Measurements from ENCODE around the gene UNC50. TPM values are rescaled to one million over a fixed set of nuclear protein-coding genes. Genes with fewer than 3 reads are reported as not detected.
"Not testable (repeated sequence)": the region's sequence is repeated elsewhere in the genome, so short reads cannot be mapped to it uniquely, and the experiment has no call there.

Gene UNC50
- total and polyA plus RNA-seq, 4 donors, result 22.2 to 37.9 (median 29.8) TPM

DNA sequence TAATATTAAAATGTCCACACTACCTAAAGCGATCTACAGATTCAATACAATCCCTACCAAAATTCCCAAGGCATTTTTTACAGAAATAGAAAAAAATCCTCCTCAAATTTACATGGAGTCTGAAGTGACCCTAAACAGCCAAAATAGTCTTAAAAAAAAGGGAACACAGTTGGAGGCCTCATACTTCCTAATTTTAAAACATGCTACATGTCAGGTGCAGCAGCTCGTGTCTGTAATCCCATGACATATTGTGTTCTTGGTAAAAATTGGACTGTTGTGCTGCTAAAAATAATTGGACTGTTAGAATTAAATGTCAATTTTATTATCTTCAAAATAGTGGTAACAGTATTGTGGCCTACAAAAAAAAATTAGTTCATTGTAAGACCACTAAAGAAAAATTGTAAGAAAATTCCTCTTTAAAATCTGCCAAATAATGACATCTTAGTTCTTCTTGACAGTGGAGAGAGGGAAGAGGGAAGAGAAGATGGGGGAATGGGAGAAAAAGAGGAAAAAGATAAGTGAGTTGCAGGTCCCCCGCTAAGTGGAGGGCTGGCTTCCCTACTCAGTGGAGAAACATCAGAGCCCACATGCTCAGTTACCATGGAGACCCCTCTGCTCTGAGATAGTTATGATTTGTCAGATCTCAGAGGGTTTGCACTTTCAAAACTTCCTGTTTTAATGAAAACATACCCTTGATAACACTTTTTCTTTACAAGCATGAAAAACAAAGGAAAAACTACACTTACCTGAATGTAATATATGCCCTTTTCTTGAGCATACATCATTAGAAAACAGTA is 46.5 kb downstream of the UNC50 start:
- Histone ChIP-seq H3K4me3 (ENCODE audit: low read depth in 1 of 3, low read length in 3 of 3) (no peak overlapping the region), H3K9ac (ENCODE audit: low read depth in 1 of 2, low read length in 2 of 2) (no peak overlapping the region), H3K27ac (ENCODE audit: low read depth in 1 of 2, low read length in 2 of 2) (no peak overlapping the region), H3K9me3 (ENCODE audit: control insufficient read depth in 4 of 4, low read length in 3 of 4) (no peaks in the 10 kb centered on the region), H3K4me1 (ENCODE audit: control insufficient read depth in 4 of 4, insufficient read depth in 4 of 4, low read length in 3 of 4) (no peaks in the 10 kb centered on the region), H3K36me3 (ENCODE audit: control insufficient read depth in 4 of 4, insufficient read depth in 3 of 4, low read depth in 1 of 4, low read length in 3 of 4) (peaks cover 0 to 2% (median 0%) of the 10 kb centered on the region in 4 donors), H3K27me3 (ENCODE audit: control insufficient read depth in 4 of 4, insufficient read depth in 4 of 4, low read length in 3 of 4) (no peaks in the 10 kb centered on the region)
- WGBS, result 91% methylated on average over 3 of the region's 3 CpGs
- TF ChIP-seq, protein P1, sequence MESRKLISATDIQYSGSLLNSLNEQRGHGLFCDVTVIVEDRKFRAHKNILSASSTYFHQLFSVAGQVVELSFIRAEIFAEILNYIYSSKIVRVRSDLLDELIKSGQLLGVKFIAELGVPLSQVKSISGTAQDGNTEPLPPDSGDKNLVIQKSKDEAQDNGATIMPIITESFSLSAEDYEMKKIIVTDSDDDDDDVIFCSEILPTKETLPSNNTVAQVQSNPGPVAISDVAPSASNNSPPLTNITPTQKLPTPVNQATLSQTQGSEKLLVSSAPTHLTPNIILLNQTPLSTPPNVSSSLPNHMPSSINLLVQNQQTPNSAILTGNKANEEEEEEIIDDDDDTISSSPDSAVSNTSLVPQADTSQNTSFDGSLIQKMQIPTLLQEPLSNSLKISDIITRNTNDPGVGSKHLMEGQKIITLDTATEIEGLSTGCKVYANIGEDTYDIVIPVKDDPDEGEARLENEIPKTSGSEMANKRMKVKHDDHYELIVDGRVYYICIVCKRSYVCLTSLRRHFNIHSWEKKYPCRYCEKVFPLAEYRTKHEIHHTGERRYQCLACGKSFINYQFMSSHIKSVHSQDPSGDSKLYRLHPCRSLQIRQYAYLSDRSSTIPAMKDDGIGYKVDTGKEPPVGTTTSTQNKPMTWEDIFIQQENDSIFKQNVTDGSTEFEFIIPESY (IDR thresholded peaks at IDR 0.05), result no peak
- TF ChIP-seq HNF4G (IDR thresholded peaks at IDR 0.05) (no peak), SP1 (IDR thresholded peaks at IDR 0.05) (no peak)
- DNase-seq (ENCODE audit: low spot score), result no peak

GRCh38 chr2:98656800-98657199 is 48.4 kb downstream of the UNC50 start:
- TF ChIP-seq HNF4G (IDR thresholded peaks at IDR 0.05) (no peak), MAX (IDR thresholded peaks at IDR 0.05) (no peak), HNF4A (conservative IDR thresholded peaks at IDR 0.05) (no peak), FOXA1 (IDR thresholded peaks at IDR 0.05) (no peak)
- TF ChIP-seq, protein P2, sequence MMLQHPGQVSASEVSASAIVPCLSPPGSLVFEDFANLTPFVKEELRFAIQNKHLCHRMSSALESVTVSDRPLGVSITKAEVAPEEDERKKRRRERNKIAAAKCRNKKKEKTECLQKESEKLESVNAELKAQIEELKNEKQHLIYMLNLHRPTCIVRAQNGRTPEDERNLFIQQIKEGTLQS (IDR thresholded peaks at IDR 0.05), result no peak
- H3K4me3 ChIP-seq (ENCODE audit: low read depth in 1 of 3, low read length in 3 of 3), result no peak overlapping the region
- H3K4me1 ChIP-seq (ENCODE audit: control insufficient read depth in 4 of 4, insufficient read depth in 4 of 4, low read length in 3 of 4), result no peaks in the 10 kb centered on the region
- no peaks in the 10 kb centered on the region for H3K27me3 ChIP-seq (ENCODE audit: control insufficient read depth in 4 of 4, insufficient read depth in 4 of 4, low read length in 3 of 4)
- peaks cover 0 to 2% (median 0%) of the 10 kb centered on the region in 4 donors for H3K36me3 ChIP-seq (ENCODE audit: control insufficient read depth in 4 of 4, insufficient read depth in 3 of 4, low read depth in 1 of 4, low read length in 3 of 4)
- no peak for DNase-seq (ENCODE audit: low spot score)
- no peak overlapping the region for H3K27ac ChIP-seq (ENCODE audit: low read depth in 1 of 2, low read length in 2 of 2)
- H3K9me3 ChIP-seq (ENCODE audit: control insufficient read depth in 4 of 4, low read length in 3 of 4), result no peaks in the 10 kb centered on the region
- H3K9ac ChIP-seq (ENCODE audit: low read depth in 1 of 2, low read length in 2 of 2), result no peak overlapping the region
- WGBS, result 86% methylated on average over 4 of the region's 4 CpGs

GRCh38 chr2:98658816-98659490 is 50.6 kb downstream of the UNC50 start:
- H3K36me3 ChIP-seq (ENCODE audit: control insufficient read depth in 4 of 4, insufficient read depth in 3 of 4, low read depth in 1 of 4, low read length in 3 of 4), result peaks cover 0 to 2% (median 0%) of the 10 kb centered on the region in 4 donors
- H3K9me3 ChIP-seq (ENCODE audit: control insufficient read depth in 4 of 4, low read length in 3 of 4), result no peaks in the 10 kb centered on the region
- 90% methylated on average over 4 of the region's 4 CpGs for WGBS
- no peak for TF ChIP-seq TAF1 (conservative IDR thresholded peaks at IDR 0.05)
- no peak for TF ChIP-seq FOXA1 (IDR thresholded peaks at IDR 0.05)
- TF ChIP-seq YY1 (IDR thresholded peaks at IDR 0.05), result no peak
- TF ChIP-seq CTCF (IDR thresholded peaks at IDR 0.05; ENCODE audit: low read depth, low read length, missing input control), result no peak
- no peak for TF ChIP-seq SP1 (IDR thresholded peaks at IDR 0.05)
- no peak for TF ChIP-seq GABPA (IDR thresholded peaks at IDR 0.05 in 1 of 2, conservative IDR thresholded peaks at IDR 0.05 in 1 of 2)
- no peak for TF ChIP-seq MAX (IDR thresholded peaks at IDR 0.05)
- H3K27ac ChIP-seq (ENCODE audit: low read depth in 1 of 2, low read length in 2 of 2), result no peak overlapping the region
- no peak for DNase-seq (ENCODE audit: low spot score)
- no peaks in the 10 kb centered on the region for H3K4me1 ChIP-seq (ENCODE audit: control insufficient read depth in 4 of 4, insufficient read depth in 4 of 4, low read length in 3 of 4)
- H3K4me3 ChIP-seq (ENCODE audit: low read depth in 1 of 3, low read length in 3 of 3), result no peak overlapping the region
- H3K27me3 ChIP-seq (ENCODE audit: control insufficient read depth in 4 of 4, insufficient read depth in 4 of 4, low read length in 3 of 4), result no peaks in the 10 kb centered on the region
- no peak overlapping the region for H3K9ac ChIP-seq (ENCODE audit: low read depth in 1 of 2, low read length in 2 of 2)

- H3K9me3 ChIP-seq (ENCODE audit: control insufficient read depth in 4 of 4, low read length in 3 of 4); H3K27me3 ChIP-seq (ENCODE audit: control insufficient read depth in 4 of 4, insufficient read depth in 4 of 4, low read length in 3 of 4); DNase-seq (ENCODE audit: low spot score); H3K36me3 ChIP-seq (ENCODE audit: control insufficient read depth in 4 of 4, insufficient read depth in 3 of 4, low read depth in 1 of 4, low read length in 3 of 4); H3K27ac ChIP-seq (ENCODE audit: low read depth in 1 of 2, low read length in 2 of 2); H3K4me1 ChIP-seq (ENCODE audit: control insufficient read depth in 4 of 4, insufficient read depth in 4 of 4, low read length in 3 of 4); H3K4me3 ChIP-seq (ENCODE audit: low read depth in 1 of 3, low read length in 3 of 3); H3K9ac ChIP-seq (ENCODE audit: low read depth in 1 of 2, low read length in 2 of 2): not testable (repeated sequence)
- 94% methylated on average over 3 of the region's 3 CpGs for WGBS
These were observed 51.1 kb downstream of the UNC50 start for GRCh38 chr2:98659491-98659840.
